ENCODE measurements around the gene SPAG6. TPM values are rescaled to one million over a fixed set of nuclear protein-coding genes. Genes with fewer than 3 reads are reported as not detected.

SPAG6 gene
- total RNA-seq, 4 donors from 2014 or later, result 0.19 TPM; not detected in 3

- Histone ChIP-seq H3K4me3 (no peak overlapping the region), H3K9me3 (no peaks in the 10 kb centered on the region), H3K4me1 (no peaks in the 10 kb centered on the region), H3K36me3 (no peaks in the 10 kb centered on the region), H3K27ac (no peak overlapping the region), H3K27me3 (peaks cover 0 to 8% (median 0%) of the 10 kb centered on the region in 4 donors)
- TF ChIP-seq POLR2A (IDR thresholded peaks at IDR 0.05), result no peak
- no peak for TF ChIP-seq CTCF (IDR thresholded peaks at IDR 0.05)
- no peak for DNase-seq
- intact Hi-C loops (cut with DNase I), result no loop called here
- 87 to 90% methylated on average over 4 of the region's 4 CpGs for WGBS, 2 donors
Observed at GRCh38 chr10:22368402-22368801, 23.1 kb downstream of the SPAG6 start.

- intact Hi-C loops (cut with DNase I), result no loop called here
- no peak for DNase-seq
Observed at GRCh38 chr10:22368981-22369380, 23.7 kb downstream of the SPAG6 start.

GRCh38 chr10:22369434-22370072, 24.3 kb downstream of the SPAG6 start:
- Histone ChIP-seq H3K27me3 (peaks cover 0 to 13% (median 0%) of the 10 kb centered on the region in 4 donors), H3K36me3 (no peaks in the 10 kb centered on the region), H3K4me1 (no peaks in the 10 kb centered on the region), H3K4me3 (no peak overlapping the region), H3K9me3 (no peaks in the 10 kb centered on the region), H3K27ac (no peak overlapping the region)
- WGBS, 2 donors, result 61 to 67% methylated on average over 5 of the region's 5 CpGs
- intact Hi-C loops (cut with DNase I), result no loop called here
- TF ChIP-seq CTCF (IDR thresholded peaks at IDR 0.05) (no peak), POLR2A (IDR thresholded peaks at IDR 0.05) (no peak)
- DNase-seq, result no peak

More at GRCh38 chr10:22368981-22369380, 23.7 kb downstream of the SPAG6 start:
- TF ChIP-seq CTCF (IDR thresholded peaks at IDR 0.05) (no peak), POLR2A (IDR thresholded peaks at IDR 0.05) (no peak)
- Histone ChIP-seq H3K27me3 (peaks cover 0 to 8% (median 0%) of the 10 kb centered on the region in 4 donors), H3K27ac (no peak overlapping the region), H3K4me3 (no peak overlapping the region), H3K4me1 (no peaks in the 10 kb centered on the region), H3K9me3 (no peaks in the 10 kb centered on the region), H3K36me3 (no peaks in the 10 kb centered on the region)
- 44 to 50% methylated on average over 2 of the region's 2 CpGs for WGBS, 2 donors

GRCh38 chr10:22370320-22370719, 25.0 kb downstream of the SPAG6 start:
- DNase-seq, result no peak
- Histone ChIP-seq H3K27me3 (peaks cover 0 to 14% (median 0%) of the 10 kb centered on the region in 4 donors), H3K27ac (no peak overlapping the region), H3K36me3 (no peaks in the 10 kb centered on the region), H3K4me1 (no peaks in the 10 kb centered on the region), H3K4me3 (no peak overlapping the region), H3K9me3 (no peaks in the 10 kb centered on the region)
- TF ChIP-seq POLR2A (IDR thresholded peaks at IDR 0.05) (no peak), CTCF (IDR thresholded peaks at IDR 0.05) (no peak)
- intact Hi-C loops (cut with DNase I), result no loop called here

- no peak overlapping the region for H3K27ac ChIP-seq
- H3K4me3 ChIP-seq, result no peak overlapping the region
- DNase-seq, result no peak
- WGBS, 2 donors, result 83 to 85% methylated on average over 6 of the region's 6 CpGs
- no peaks in the 10 kb centered on the region for H3K4me1 ChIP-seq
- TF ChIP-seq CTCF (IDR thresholded peaks at IDR 0.05) (no peak), POLR2A (IDR thresholded peaks at IDR 0.05) (no peak)
- intact Hi-C loops (cut with DNase I), result no loop called here
- peaks cover 0 to 14% (median 0%) of the 10 kb centered on the region in 4 donors for H3K27me3 ChIP-seq
- no peaks in the 10 kb centered on the region for H3K9me3 ChIP-seq
- no peaks in the 10 kb centered on the region for H3K36me3 ChIP-seq
Observed at GRCh38 chr10:22372298-22372697, 27.0 kb downstream of the SPAG6 start.

Measured in esophagus squamous epithelium (tissue), 5 donors.